ENCODE data around the gene TMCC2.

DNA sequence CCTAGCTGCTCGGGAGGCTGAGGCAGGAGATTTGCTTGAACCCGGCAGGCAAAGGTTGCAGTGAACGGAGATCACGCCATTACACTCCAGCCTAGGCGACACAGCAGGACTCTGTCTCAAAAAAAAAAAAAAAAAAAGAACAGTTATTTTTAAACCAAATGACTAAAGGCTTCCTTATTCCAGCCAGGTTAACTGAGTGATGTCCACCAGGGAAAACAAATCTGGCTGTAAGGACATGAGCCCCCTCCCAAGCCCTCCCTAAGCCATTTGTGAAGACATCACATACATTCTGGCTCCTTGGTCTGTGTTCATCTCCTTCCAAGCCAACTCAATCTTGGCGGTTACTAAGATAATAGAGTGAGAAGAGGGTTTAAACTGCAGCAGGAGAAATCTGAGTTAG lies 8.2 kb downstream of the TMCC2 start:
- TF ChIP-seq, protein P1, sequence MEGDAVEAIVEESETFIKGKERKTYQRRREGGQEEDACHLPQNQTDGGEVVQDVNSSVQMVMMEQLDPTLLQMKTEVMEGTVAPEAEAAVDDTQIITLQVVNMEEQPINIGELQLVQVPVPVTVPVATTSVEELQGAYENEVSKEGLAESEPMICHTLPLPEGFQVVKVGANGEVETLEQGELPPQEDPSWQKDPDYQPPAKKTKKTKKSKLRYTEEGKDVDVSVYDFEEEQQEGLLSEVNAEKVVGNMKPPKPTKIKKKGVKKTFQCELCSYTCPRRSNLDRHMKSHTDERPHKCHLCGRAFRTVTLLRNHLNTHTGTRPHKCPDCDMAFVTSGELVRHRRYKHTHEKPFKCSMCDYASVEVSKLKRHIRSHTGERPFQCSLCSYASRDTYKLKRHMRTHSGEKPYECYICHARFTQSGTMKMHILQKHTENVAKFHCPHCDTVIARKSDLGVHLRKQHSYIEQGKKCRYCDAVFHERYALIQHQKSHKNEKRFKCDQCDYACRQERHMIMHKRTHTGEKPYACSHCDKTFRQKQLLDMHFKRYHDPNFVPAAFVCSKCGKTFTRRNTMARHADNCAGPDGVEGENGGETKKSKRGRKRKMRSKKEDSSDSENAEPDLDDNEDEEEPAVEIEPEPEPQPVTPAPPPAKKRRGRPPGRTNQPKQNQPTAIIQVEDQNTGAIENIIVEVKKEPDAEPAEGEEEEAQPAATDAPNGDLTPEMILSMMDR (IDR thresholded peaks at IDR 0.05; ENCODE audit: low read length), result no peak
- TF ChIP-seq EZH2phosphoT487 (IDR thresholded peaks at IDR 0.05; ENCODE audit: low read length) (no peak), EZH2 (optimal IDR thresholded peaks at IDR 0.05; ENCODE audit: low read depth, low read length) (no peak)
